ENCODE results near the gene WDR88. TPM values are rescaled to one million over a fixed set of nuclear protein-coding genes. Genes with fewer than 3 reads are reported as not detected.

WDR88 gene
- total and polyA plus RNA-seq, 2 donors (not counting 3 experiments of a cell fraction or from before 2014, with no cell fraction given), result not detected

GRCh38 chr19:33197591-33198000 is 65.7 kb downstream of the WDR88 start:
- dilution Hi-C loops (cut with MboI; ENCODE audit: extremely low pct_ligation_motif_present, low sequenced_read_pairs), result no loop called here

DNA sequence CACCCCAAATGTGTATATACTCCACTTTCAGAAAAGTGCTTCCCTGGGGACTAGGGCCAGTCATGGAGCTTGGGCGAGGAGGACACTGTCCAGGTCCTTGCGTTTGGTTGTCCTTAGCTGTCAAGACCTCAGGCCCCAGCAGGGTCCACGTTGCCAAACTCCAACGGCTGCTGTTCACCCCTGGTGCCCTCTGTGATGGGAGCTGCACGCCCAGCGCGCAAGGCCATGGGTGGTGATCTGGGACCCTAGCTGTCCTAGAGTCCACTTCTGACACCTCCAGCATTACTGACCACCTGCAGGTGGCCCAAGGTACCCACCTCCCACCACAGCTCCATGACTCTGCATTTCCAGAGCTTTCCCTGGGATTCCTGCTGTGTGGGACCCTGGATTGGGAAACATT is 66.3 kb downstream of the WDR88 start:
- BruUV-seq (replicated peaks), result no TSS peak
- CTCF ChIA-PET, result interaction anchor here (1.3 to 5.2 kb wide), 4 partner anchors 12 to 209 kb away, joined by 3 to 43 read pairs (median 4); no protein-coding TSS in a partner anchor

More at GRCh38 chr19:33197591-33198000, 65.7 kb downstream of the WDR88 start:
- Histone ChIP-seq H3K4me2 (ENCODE audit: insufficient read depth, low read length) (no peak overlapping the region), H4K20me1 (replicated peaks; ENCODE audit: control insufficient read depth, extremely low read depth, insufficient read depth, low read length) (no peaks in the 10 kb centered on the region), H3K4me3 (replicated peaks in 1 of 3; ENCODE audit: insufficient read depth in 1 of 3, low read depth in 1 of 3, low read length in 3 of 3) (no peak overlapping the region), H3K9me3 (replicated peaks; ENCODE audit: control insufficient read depth, insufficient read depth, low read length) (no peaks in the 10 kb centered on the region), H3K36me3 (ENCODE audit: control insufficient read depth in 2 of 2, extremely low read depth in 1 of 2, insufficient read depth in 2 of 2, low read length in 2 of 2) (no peaks in the 10 kb centered on the region), H3K9me1 (replicated peaks; ENCODE audit: control insufficient read depth, extremely low read depth, insufficient read depth, low read length) (no peaks in the 10 kb centered on the region), H2AFZ (ENCODE audit: low read depth, low read length) (no peak overlapping the region), H3K27me3 (ENCODE audit: control insufficient read depth in 2 of 2, insufficient read depth in 2 of 2, low read length in 2 of 2) (peaks cover under 1 to 4% of the 10 kb centered on the region in 2 experiments), H3K4me1 (ENCODE audit: control insufficient read depth, extremely low read depth, insufficient read depth, low read length) (peaks cover 3% of the 10 kb centered on the region), H3K9ac (replicated peaks; ENCODE audit: extremely low read depth, insufficient read depth, low read length) (no peak overlapping the region), H3K27ac (ENCODE audit: insufficient read depth, low read depth, low read length) (no peak overlapping the region), H3K79me2 (ENCODE audit: control insufficient read depth, insufficient read depth, low read length) (no peaks in the 10 kb centered on the region)
- BruUV-seq (replicated peaks), result no TSS peak
- intact Hi-C loops (cut with micrococcal nuclease), result no loop called here
- POLR2A ChIA-PET, result interaction anchor here (0.6 kb wide), 1 partner anchor 31 kb away, joined by 8 read pairs; no protein-coding TSS in a partner anchor
- CTCF ChIA-PET, result interaction anchor here (1.3 to 5.2 kb wide), 4 partner anchors 11 to 209 kb away, joined by 3 to 43 read pairs (median 4); no protein-coding TSS in a partner anchor
- TF ChIP-seq MYC (IDR thresholded peaks at IDR 0.05; ENCODE audit: low read depth, low read length), result no peak
- FAIRE-seq, result no peak
- no peak for DNase-seq (ENCODE audit: low read depth, low spot score)

More for the DNA sequence above, 66.3 kb downstream of the WDR88 start:
- intact Hi-C loops (cut with micrococcal nuclease), result no loop called here
- dilution Hi-C loops (cut with MboI; ENCODE audit: extremely low pct_ligation_motif_present, low sequenced_read_pairs), result no loop called here
- Histone ChIP-seq H3K27ac (ENCODE audit: insufficient read depth, low read depth, low read length) (no peak overlapping the region), H3K36me3 (ENCODE audit: control insufficient read depth in 2 of 2, extremely low read depth in 1 of 2, insufficient read depth in 2 of 2, low read length in 2 of 2) (peaks cover 0 to 2% of the 10 kb centered on the region in 2 experiments), H3K9me3 (replicated peaks; ENCODE audit: control insufficient read depth, insufficient read depth, low read length) (no peaks in the 10 kb centered on the region), H4K20me1 (replicated peaks; ENCODE audit: control insufficient read depth, extremely low read depth, insufficient read depth, low read length) (no peaks in the 10 kb centered on the region), H2AFZ (ENCODE audit: low read depth, low read length) (no peak overlapping the region), H3K4me3 (replicated peaks in 1 of 3; ENCODE audit: insufficient read depth in 1 of 3, low read depth in 1 of 3, low read length in 3 of 3) (no peak overlapping the region), H3K79me2 (ENCODE audit: control insufficient read depth, insufficient read depth, low read length) (no peaks in the 10 kb centered on the region), H3K9me1 (replicated peaks; ENCODE audit: control insufficient read depth, extremely low read depth, insufficient read depth, low read length) (no peaks in the 10 kb centered on the region), H3K9ac (replicated peaks; ENCODE audit: extremely low read depth, insufficient read depth, low read length) (no peak overlapping the region), H3K27me3 (ENCODE audit: control insufficient read depth in 2 of 2, insufficient read depth in 2 of 2, low read length in 2 of 2) (no peaks in the 10 kb centered on the region), H3K4me1 (ENCODE audit: control insufficient read depth, extremely low read depth, insufficient read depth, low read length) (peaks cover 3% of the 10 kb centered on the region), H3K4me2 (ENCODE audit: insufficient read depth, low read length) (no peak overlapping the region)
- no peak for DNase-seq (ENCODE audit: low read depth, low spot score)
- POLR2A ChIA-PET, result interaction anchor here (0.6 kb wide), 1 partner anchor 32 kb away, joined by 8 read pairs; no protein-coding TSS in a partner anchor
- TF ChIP-seq EZH2 (IDR thresholded peaks at IDR 0.05; ENCODE audit: borderline replicate concordance, low read depth, low read length, severe bottlenecking), result no peak
- TF ChIP-seq JUN (IDR thresholded peaks at IDR 0.05; ENCODE audit: borderline replicate concordance, insufficient read depth, insufficient read length, low read depth), result no peak
- no peak for TF ChIP-seq POLR2AphosphoS5 (IDR thresholded peaks at IDR 0.05; ENCODE audit: insufficient read depth, low read depth, low read length)
- TF ChIP-seq MYC (IDR thresholded peaks at IDR 0.05; ENCODE audit: low read depth, low read length), result no peak
- TF ChIP-seq, protein P1, sequence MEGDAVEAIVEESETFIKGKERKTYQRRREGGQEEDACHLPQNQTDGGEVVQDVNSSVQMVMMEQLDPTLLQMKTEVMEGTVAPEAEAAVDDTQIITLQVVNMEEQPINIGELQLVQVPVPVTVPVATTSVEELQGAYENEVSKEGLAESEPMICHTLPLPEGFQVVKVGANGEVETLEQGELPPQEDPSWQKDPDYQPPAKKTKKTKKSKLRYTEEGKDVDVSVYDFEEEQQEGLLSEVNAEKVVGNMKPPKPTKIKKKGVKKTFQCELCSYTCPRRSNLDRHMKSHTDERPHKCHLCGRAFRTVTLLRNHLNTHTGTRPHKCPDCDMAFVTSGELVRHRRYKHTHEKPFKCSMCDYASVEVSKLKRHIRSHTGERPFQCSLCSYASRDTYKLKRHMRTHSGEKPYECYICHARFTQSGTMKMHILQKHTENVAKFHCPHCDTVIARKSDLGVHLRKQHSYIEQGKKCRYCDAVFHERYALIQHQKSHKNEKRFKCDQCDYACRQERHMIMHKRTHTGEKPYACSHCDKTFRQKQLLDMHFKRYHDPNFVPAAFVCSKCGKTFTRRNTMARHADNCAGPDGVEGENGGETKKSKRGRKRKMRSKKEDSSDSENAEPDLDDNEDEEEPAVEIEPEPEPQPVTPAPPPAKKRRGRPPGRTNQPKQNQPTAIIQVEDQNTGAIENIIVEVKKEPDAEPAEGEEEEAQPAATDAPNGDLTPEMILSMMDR (IDR thresholded peaks at IDR 0.05; ENCODE audit: extremely low read depth in 1 of 2, insufficient read depth in 1 of 2, low read depth in 1 of 2, low read length in 2 of 2), result no peak
- TF ChIP-seq, protein P2, sequence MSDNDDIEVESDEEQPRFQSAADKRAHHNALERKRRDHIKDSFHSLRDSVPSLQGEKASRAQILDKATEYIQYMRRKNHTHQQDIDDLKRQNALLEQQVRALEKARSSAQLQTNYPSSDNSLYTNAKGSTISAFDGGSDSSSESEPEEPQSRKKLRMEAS (IDR thresholded peaks at IDR 0.05; ENCODE audit: insufficient read depth, insufficient read length), result no peak
- TF ChIP-seq GATA2 (IDR thresholded peaks at IDR 0.05; ENCODE audit: insufficient read depth, insufficient read length, low read depth, low read length), result no peak
- no peak for TF ChIP-seq POLR2A (IDR thresholded peaks at IDR 0.05; ENCODE audit: low read depth, low read length)
- no peak for TF ChIP-seq FOS (IDR thresholded peaks at IDR 0.05; ENCODE audit: borderline replicate concordance, insufficient read depth, low read length)
- no peak for FAIRE-seq
